HepG2 (cell line): ENCODE measurements around the gene KLF16. TPM values are rescaled to one million over a fixed set of nuclear protein-coding genes. Genes with fewer than 3 reads are reported as not detected.
A peak's percentile ranks its signal among the peaks of the same experiment; 100 is the strongest.

Experiments used
- ELF4 ChIP-seq: sonication (generic); formaldehyde crosslinking; IDR thresholded peaks from 2 replicates; pipeline ENCODE4 v1.5.0; 2020; ENCODE audit warnings: missing genetic modification reagents, mild to moderate bottlenecking, moderate library complexity, borderline replicate concordance
- FOXA3 ChIP-seq: IDR thresholded peaks from 2 replicates; pipeline ENCODE4 v1.6.1; 2016; ENCODE audit warnings: missing genetic modification reagents, missing compliant biosample characterization
- HDAC6 ChIP-seq: fragments of 200-600 bp; sonication (generic); IDR thresholded peaks from 2 replicates; pipeline ENCODE4 v1.7.0; 2017; ENCODE audit warnings: mild to moderate bottlenecking, antibody characterized with exemption, low read length, low read depth
- WIZ ChIP-seq: sonication (generic); formaldehyde crosslinking; IDR thresholded peaks from 2 replicates; pipeline ENCODE4 v1.5.1; 2020; ENCODE audit warnings: mild to moderate bottlenecking, missing genetic modification reagents
- ZNF317 ChIP-seq: sonication (generic); formaldehyde crosslinking; IDR thresholded peaks from 2 replicates; pipeline ENCODE4 v1.5.0; 2020; ENCODE audit warnings: mild to moderate bottlenecking, missing genetic modification reagents
- ZNF382 ChIP-seq: sonication (generic); formaldehyde crosslinking; IDR thresholded peaks from 2 replicates; pipeline ENCODE4 v1.5.0; 2020; ENCODE audit warnings: missing genetic modification reagents, mild to moderate bottlenecking, borderline replicate concordance
- polyA plus RNA-seq, 8 experiments: library from polyadenylated mRNA; depleted of rRNA in 3 of 8; stranded (reverse) in 7 of 8; unstranded in 1 of 8; fragments of >200 nt; fragmentation: Illumina TruSeq in 4 of 8; extraction: Trizol in 4 of 8; gene quantifications; 2 replicates each; pipeline versions ENCODE4 v1.2.1 to v1.2.3, GENCODE V29; 2011 to 2016; ENCODE audit warnings: low read depth in 4 of 8, missing spikeins in 1 of 8, mixed read lengths in 1 of 8; ENCODE audit not compliant: insufficient read depth in 1 of 8
- total RNA-seq, 5 experiments: library from RNA; depleted of rRNA; stranded (reverse); fragments of >200 nt; fragmentation: Illumina TruSeq; extraction: Trizol; gene quantifications; 2 replicates each; pipeline ENCODE4 v1.2.3, GENCODE V29; 2016; ENCODE audit warnings: low read depth in 1 of 5
- TF ChIP-seq, protein P1 (sequence below): sonication (generic); formaldehyde crosslinking; IDR thresholded peaks from 2 replicates; pipeline ENCODE4 v1.4.0; 2020; ENCODE audit warnings: missing genetic modification reagents, borderline replicate concordance
- TF ChIP-seq, protein P2 (sequence below), 2 experiments: sonication (generic) in 1 of 2; formaldehyde crosslinking in 1 of 2; IDR thresholded peaks; 2 replicates each; pipeline versions ENCODE4 v1.5.1 to v1.6.1; 2011 to 2020; ENCODE audit warnings: borderline replicate concordance in 1 of 2, low read depth in 1 of 2, low read length in 1 of 2, mild to moderate bottlenecking in 1 of 2, missing genetic modification reagents in 1 of 2, moderate library complexity in 1 of 2
- TF ChIP-seq, protein P3 (sequence below): sonication (generic); formaldehyde crosslinking; IDR thresholded peaks from 2 replicates; pipeline ENCODE4 v1.5.0; 2020; ENCODE audit warnings: missing genetic modification reagents
- TF ChIP-seq, protein P4 (sequence below): sonication (generic); IDR thresholded peaks from 2 replicates; pipeline ENCODE4 v1.6.1; 2016; ENCODE audit warnings: low read depth, borderline replicate concordance
- TF ChIP-seq, protein P5 (sequence below): IDR thresholded peaks from 2 replicates; pipeline ENCODE4 v1.6.1; 2016; ENCODE audit warnings: mild to moderate bottlenecking, missing biosample characterization, missing genetic modification reagents
- TF ChIP-seq, protein P6 (sequence below): sonication (generic); formaldehyde crosslinking; IDR thresholded peaks from 2 replicates; pipeline ENCODE4 v1.9.0; 2021; ENCODE audit warnings: mild to moderate bottlenecking, missing genetic modification reagents

Gene KLF16
- total and polyA plus RNA-seq, 2 of the 13 experiments (the other 11 are each of a cell fraction or from before 2014, with no cell fraction given): 3.5 to 6.7 TPM

DNA sequence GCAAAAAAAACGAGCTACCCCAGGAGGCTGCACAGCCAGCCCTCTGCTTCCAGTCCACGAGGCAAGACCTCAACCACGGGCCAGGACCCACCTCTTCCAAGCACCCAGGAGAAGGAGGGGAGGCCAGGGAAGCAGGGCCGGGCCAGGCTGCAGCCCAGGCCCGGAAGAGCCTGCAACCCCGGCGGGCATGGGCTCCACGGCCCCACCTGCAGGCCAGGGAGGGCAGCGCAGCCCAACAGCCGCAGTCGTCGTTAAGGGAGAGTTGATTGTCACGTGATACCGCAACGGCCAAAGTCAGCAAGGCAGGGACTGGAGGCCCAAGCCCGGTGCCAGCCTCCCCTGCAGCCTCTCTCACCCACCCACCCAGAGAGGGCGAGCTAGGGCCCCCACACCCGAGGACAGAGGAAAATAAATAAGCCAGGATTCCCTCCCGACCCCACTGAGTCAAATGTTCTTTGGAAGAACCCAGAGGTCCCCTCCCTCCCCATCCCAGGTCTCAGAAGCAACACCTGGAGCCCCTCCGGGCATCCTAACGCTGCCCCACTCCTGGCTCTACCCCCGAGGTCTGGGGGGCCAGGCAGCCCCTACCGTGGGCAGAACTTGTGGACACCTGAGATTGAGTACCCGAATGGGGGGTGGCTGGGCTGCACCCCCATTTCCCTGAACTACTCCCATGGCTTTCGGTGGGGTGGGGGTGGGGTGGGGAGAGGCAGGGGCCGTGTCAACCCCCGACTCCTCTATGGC lies 9.9 kb downstream of the KLF16 start (continued):
- TF ChIP-seq, protein P1, sequence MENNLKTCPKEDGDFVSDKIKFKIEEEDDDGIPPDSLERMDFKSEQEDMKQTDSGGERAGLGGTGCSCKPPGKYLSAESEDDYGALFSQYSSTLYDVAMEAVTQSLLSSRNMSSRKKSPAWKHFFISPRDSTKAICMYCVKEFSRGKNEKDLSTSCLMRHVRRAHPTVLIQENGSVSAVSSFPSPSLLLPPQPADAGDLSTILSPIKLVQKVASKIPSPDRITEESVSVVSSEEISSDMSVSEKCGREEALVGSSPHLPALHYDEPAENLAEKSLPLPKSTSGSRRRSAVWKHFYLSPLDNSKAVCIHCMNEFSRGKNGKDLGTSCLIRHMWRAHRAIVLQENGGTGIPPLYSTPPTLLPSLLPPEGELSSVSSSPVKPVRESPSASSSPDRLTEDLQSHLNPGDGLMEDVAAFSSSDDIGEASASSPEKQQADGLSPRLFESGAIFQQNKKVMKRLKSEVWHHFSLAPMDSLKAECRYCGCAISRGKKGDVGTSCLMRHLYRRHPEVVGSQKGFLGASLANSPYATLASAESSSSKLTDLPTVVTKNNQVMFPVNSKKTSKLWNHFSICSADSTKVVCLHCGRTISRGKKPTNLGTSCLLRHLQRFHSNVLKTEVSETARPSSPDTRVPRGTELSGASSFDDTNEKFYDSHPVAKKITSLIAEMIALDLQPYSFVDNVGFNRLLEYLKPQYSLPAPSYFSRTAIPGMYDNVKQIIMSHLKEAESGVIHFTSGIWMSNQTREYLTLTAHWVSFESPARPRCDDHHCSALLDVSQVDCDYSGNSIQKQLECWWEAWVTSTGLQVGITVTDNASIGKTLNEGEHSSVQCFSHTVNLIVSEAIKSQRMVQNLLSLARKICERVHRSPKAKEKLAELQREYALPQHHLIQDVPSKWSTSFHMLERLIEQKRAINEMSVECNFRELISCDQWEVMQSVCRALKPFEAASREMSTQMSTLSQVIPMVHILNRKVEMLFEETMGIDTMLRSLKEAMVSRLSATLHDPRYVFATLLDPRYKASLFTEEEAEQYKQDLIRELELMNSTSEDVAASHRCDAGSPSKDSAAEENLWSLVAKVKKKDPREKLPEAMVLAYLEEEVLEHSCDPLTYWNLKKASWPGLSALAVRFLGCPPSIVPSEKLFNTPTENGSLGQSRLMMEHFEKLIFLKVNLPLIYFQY (CRISPR knock-in tag): peak; percentile 63; the same call in 1 of the 2 replicates
- no peak for TF ChIP-seq ELF4 (CRISPR knock-in tag)
- TF ChIP-seq FOXA3: 0 out of 2 replicates have a peak, but pooled peaks have one; percentile 29
- TF ChIP-seq, protein P2, sequence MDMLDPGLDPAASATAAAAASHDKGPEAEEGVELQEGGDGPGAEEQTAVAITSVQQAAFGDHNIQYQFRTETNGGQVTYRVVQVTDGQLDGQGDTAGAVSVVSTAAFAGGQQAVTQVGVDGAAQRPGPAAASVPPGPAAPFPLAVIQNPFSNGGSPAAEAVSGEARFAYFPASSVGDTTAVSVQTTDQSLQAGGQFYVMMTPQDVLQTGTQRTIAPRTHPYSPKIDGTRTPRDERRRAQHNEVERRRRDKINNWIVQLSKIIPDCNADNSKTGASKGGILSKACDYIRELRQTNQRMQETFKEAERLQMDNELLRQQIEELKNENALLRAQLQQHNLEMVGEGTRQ (IDR thresholded peaks at IDR 0.05; ENCODE audit: low read depth, low read length): peak; percentile 92
- TF ChIP-seq, protein P2 (CRISPR knock-in tag; IDR thresholded peaks at IDR 0.05; ENCODE audit: borderline replicate concordance): peak; percentile 83; the same call in 1 of the 2 replicates
- TF ChIP-seq, protein P3, sequence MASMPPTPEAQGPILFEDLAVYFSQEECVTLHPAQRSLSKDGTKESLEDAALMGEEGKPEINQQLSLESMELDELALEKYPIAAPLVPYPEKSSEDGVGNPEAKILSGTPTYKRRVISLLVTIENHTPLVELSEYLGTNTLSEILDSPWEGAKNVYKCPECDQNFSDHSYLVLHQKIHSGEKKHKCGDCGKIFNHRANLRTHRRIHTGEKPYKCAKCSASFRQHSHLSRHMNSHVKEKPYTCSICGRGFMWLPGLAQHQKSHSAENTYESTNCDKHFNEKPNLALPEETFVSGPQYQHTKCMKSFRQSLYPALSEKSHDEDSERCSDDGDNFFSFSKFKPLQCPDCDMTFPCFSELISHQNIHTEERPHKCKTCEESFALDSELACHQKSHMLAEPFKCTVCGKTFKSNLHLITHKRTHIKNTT (CRISPR knock-in tag): no peak
- TF ChIP-seq, protein P4, sequence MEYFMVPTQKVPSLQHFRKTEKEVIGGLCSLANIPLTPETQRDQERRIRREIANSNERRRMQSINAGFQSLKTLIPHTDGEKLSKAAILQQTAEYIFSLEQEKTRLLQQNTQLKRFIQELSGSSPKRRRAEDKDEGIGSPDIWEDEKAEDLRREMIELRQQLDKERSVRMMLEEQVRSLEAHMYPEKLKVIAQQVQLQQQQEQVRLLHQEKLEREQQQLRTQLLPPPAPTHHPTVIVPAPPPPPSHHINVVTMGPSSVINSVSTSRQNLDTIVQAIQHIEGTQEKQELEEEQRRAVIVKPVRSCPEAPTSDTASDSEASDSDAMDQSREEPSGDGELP: no peak
- TF ChIP-seq WIZ (CRISPR knock-in tag): no peak
- TF ChIP-seq, protein P5, sequence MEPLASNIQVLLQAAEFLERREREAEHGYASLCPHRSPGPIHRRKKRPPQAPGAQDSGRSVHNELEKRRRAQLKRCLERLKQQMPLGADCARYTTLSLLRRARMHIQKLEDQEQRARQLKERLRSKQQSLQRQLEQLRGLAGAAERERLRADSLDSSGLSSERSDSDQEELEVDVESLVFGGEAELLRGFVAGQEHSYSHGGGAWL: no peak
- no peak for TF ChIP-seq HDAC6
- TF ChIP-seq ZNF382 (CRISPR knock-in tag): no peak
- TF ChIP-seq, protein P6, sequence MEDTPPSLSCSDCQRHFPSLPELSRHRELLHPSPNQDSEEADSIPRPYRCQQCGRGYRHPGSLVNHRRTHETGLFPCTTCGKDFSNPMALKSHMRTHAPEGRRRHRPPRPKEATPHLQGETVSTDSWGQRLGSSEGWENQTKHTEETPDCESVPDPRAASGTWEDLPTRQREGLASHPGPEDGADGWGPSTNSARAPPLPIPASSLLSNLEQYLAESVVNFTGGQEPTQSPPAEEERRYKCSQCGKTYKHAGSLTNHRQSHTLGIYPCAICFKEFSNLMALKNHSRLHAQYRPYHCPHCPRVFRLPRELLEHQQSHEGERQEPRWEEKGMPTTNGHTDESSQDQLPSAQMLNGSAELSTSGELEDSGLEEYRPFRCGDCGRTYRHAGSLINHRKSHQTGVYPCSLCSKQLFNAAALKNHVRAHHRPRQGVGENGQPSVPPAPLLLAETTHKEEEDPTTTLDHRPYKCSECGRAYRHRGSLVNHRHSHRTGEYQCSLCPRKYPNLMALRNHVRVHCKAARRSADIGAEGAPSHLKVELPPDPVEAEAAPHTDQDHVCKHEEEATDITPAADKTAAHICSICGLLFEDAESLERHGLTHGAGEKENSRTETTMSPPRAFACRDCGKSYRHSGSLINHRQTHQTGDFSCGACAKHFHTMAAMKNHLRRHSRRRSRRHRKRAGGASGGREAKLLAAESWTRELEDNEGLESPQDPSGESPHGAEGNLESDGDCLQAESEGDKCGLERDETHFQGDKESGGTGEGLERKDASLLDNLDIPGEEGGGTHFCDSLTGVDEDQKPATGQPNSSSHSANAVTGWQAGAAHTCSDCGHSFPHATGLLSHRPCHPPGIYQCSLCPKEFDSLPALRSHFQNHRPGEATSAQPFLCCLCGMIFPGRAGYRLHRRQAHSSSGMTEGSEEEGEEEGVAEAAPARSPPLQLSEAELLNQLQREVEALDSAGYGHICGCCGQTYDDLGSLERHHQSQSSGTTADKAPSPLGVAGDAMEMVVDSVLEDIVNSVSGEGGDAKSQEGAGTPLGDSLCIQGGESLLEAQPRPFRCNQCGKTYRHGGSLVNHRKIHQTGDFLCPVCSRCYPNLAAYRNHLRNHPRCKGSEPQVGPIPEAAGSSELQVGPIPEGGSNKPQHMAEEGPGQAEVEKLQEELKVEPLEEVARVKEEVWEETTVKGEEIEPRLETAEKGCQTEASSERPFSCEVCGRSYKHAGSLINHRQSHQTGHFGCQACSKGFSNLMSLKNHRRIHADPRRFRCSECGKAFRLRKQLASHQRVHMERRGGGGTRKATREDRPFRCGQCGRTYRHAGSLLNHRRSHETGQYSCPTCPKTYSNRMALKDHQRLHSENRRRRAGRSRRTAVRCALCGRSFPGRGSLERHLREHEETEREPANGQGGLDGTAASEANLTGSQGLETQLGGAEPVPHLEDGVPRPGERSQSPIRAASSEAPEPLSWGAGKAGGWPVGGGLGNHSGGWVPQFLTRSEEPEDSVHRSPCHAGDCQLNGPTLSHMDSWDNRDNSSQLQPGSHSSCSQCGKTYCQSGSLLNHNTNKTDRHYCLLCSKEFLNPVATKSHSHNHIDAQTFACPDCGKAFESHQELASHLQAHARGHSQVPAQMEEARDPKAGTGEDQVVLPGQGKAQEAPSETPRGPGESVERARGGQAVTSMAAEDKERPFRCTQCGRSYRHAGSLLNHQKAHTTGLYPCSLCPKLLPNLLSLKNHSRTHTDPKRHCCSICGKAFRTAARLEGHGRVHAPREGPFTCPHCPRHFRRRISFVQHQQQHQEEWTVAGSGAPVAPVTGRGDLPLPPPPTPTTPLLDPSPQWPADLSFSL (CRISPR knock-in tag): no peak
- TF ChIP-seq ZNF317: no peak
